IPS-20b (cell line): ENCODE measurements around the gene COL28A1.
"Not testable (repeated sequence)": the region's sequence is repeated elsewhere in the genome, so short reads cannot be mapped to it uniquely, and the experiment has no call there.

Experiments
- H3K27ac ChIP-seq: one replicate; pipeline ENCODE4 v1.5.1; 2013; ENCODE audit warnings: low read length
- H3K27me3 ChIP-seq: 2 replicates; pipeline ENCODE4 v1.6.1; 2013; ENCODE audit warnings: mild to moderate bottlenecking, low read length, inconsistent platforms; ENCODE audit not compliant: insufficient read depth
- H3K36me3 ChIP-seq: 2 replicates; pipeline ENCODE4 v1.6.1; 2013; ENCODE audit warnings: low read depth, mild to moderate bottlenecking, inconsistent platforms, low read length, moderate library complexity; ENCODE audit not compliant: insufficient read depth
- H3K4me1 ChIP-seq: 2 replicates; pipeline ENCODE4 v1.6.1; 2013; ENCODE audit warnings: mild to moderate bottlenecking, control low read depth, inconsistent platforms, low read length, moderate library complexity; ENCODE audit not compliant: insufficient read depth
- H3K4me3 ChIP-seq: 2 replicates; pipeline ENCODE4 v1.5.1; 2013; ENCODE audit warnings: mild to moderate bottlenecking, low read length, inconsistent platforms
- H3K9ac ChIP-seq: 2 replicates; pipeline ENCODE4 v1.6.1; 2013; ENCODE audit warnings: low read depth, mild to moderate bottlenecking, inconsistent platforms, low read length, moderate library complexity
- H3K9me3 ChIP-seq: 2 replicates; pipeline ENCODE4 v1.6.1; 2013; ENCODE audit warnings: mild to moderate bottlenecking, low read depth, low read length, inconsistent platforms; ENCODE audit not compliant: insufficient read depth

The COL28A1 gene

GRCh38 chr7:7568553-7568952 is 32.9 kb upstream of the COL28A1 start:
- H3K9ac ChIP-seq: peak overlapping the region; percentile 81; the same call in 1 of the 2 replicates
- no peak overlapping the region for H3K27ac ChIP-seq
- peaks cover 6% of the 10 kb centered on the region; the same call in 1 of the 2 replicates for H3K9me3 ChIP-seq
- H3K36me3 ChIP-seq: peaks cover 52% of the 10 kb centered on the region
- H3K27me3 ChIP-seq: no peaks in the 10 kb centered on the region
- H3K4me1 ChIP-seq: peaks cover 6% of the 10 kb centered on the region
- peak overlapping the region; percentile 81 for H3K4me3 ChIP-seq

GRCh38 chr7:7567898-7568531 is 32.3 kb upstream of the COL28A1 start:
- H3K27ac ChIP-seq: no peak overlapping the region

GRCh38 chr7:7566651-7567611 is 31.3 kb upstream of the COL28A1 start, which contains the start of gene MIOS:
Gene MIOS (plus strand): TSS chr7:7566884. CDS start chr7:7572476, 5,592 bp downstream.
- H3K4me3 ChIP-seq: peak within 1 kb of the TSS; percentile 81
- H3K4me1 ChIP-seq: peaks cover 6% of the 10 kb centered on the region
- H3K27ac ChIP-seq: peak within 1 kb of the TSS; percentile 44
- H3K9ac ChIP-seq: peak within 1 kb of the TSS; percentile 81
- H3K36me3 ChIP-seq: peaks cover 37% of the 10 kb centered on the region
- H3K9me3 ChIP-seq: peaks cover 6% of the 10 kb centered on the region; the same call in 1 of the 2 replicates
- H3K27me3 ChIP-seq: no peaks in the 10 kb centered on the region

More at GRCh38 chr7:7567898-7568531, 32.3 kb upstream of the COL28A1 start:
- Histone ChIP-seq H3K9me3 (peaks cover 6% of the 10 kb centered on the region; the same call in 1 of the 2 replicates), H3K36me3 (peaks cover 47% of the 10 kb centered on the region), H3K9ac (peak overlapping the region; percentile 81), H3K27me3 (no peaks in the 10 kb centered on the region), H3K4me3 (peak overlapping the region; percentile 81), H3K4me1 (peaks cover 6% of the 10 kb centered on the region)

- Histone ChIP-seq H3K9ac (peak overlapping the region; percentile 81; the same call in 1 of the 2 replicates), H3K36me3 (peaks cover 30% of the 10 kb centered on the region), H3K4me3 (peak overlapping the region; percentile 81), H3K27me3 (no peaks in the 10 kb centered on the region), H3K9me3 (peaks cover 6% of the 10 kb centered on the region; the same call in 1 of the 2 replicates), H3K4me1 (peaks cover 6% of the 10 kb centered on the region), H3K27ac (peak overlapping the region; percentile 44)
Observed at GRCh38 chr7:7565746-7566650, 30.3 kb upstream of the COL28A1 start.

- peaks cover 21% of the 10 kb centered on the region for H3K36me3 ChIP-seq
- H3K9ac ChIP-seq: no peak overlapping the region
- H3K27ac ChIP-seq: no peak overlapping the region
- peaks cover 6% of the 10 kb centered on the region for H3K4me1 ChIP-seq
- no peak overlapping the region for H3K4me3 ChIP-seq
- peaks cover 1% of the 10 kb centered on the region; the same call in 1 of the 2 replicates for H3K9me3 ChIP-seq
- no peaks in the 10 kb centered on the region for H3K27me3 ChIP-seq
Observed at GRCh38 chr7:7565018-7565680, 29.5 kb upstream of the COL28A1 start.

- no peak overlapping the region for H3K9ac ChIP-seq
- no peaks in the 10 kb centered on the region for H3K9me3 ChIP-seq
- H3K36me3 ChIP-seq: peaks cover 13% of the 10 kb centered on the region
- H3K27me3 ChIP-seq: no peaks in the 10 kb centered on the region
- H3K4me3 ChIP-seq: no peak overlapping the region
- peaks cover 6% of the 10 kb centered on the region for H3K4me1 ChIP-seq
- H3K27ac ChIP-seq: no peak overlapping the region
Observed at GRCh38 chr7:7564323-7564780, 28.7 kb upstream of the COL28A1 start.

GRCh38 chr7:7563813-7564212 is 28.1 kb upstream of the COL28A1 start:
- H3K27ac ChIP-seq: no peak overlapping the region
- peaks cover 6% of the 10 kb centered on the region for H3K4me1 ChIP-seq
- peaks cover 8% of the 10 kb centered on the region; the same call in 1 of the 2 replicates for H3K36me3 ChIP-seq
- no peaks in the 10 kb centered on the region for H3K27me3 ChIP-seq
- H3K4me3 ChIP-seq: no peak overlapping the region
- no peaks in the 10 kb centered on the region for H3K9me3 ChIP-seq
- H3K9ac ChIP-seq: no peak overlapping the region

- 0 out of 2 replicates have a peak, but pooled peaks cover 2% of the 10 kb centered on the region for H3K36me3 ChIP-seq
- H3K27me3 ChIP-seq: no peaks in the 10 kb centered on the region
- H3K9ac ChIP-seq: no peak overlapping the region
- H3K4me1 ChIP-seq: peaks cover 2% of the 10 kb centered on the region
- H3K9me3 ChIP-seq: no peaks in the 10 kb centered on the region
- no peak overlapping the region for H3K27ac ChIP-seq
- no peak overlapping the region for H3K4me3 ChIP-seq
Observed at GRCh38 chr7:7563269-7563668, 27.6 kb upstream of the COL28A1 start.

- no peak overlapping the region for H3K27ac ChIP-seq
- no peak overlapping the region for H3K4me3 ChIP-seq
- H3K36me3 ChIP-seq: no peaks in the 10 kb centered on the region
- no peaks in the 10 kb centered on the region; the same call in 1 of the 2 replicates for H3K4me1 ChIP-seq
- H3K9ac ChIP-seq: no peak overlapping the region
- no peaks in the 10 kb centered on the region for H3K27me3 ChIP-seq
- no peaks in the 10 kb centered on the region for H3K9me3 ChIP-seq
Observed at GRCh38 chr7:7562736-7563135, 27.1 kb upstream of the COL28A1 start.

- not testable (repeated sequence) for H3K36me3 ChIP-seq, H3K27ac ChIP-seq, H3K9ac ChIP-seq, H3K4me1 ChIP-seq, H3K4me3 ChIP-seq, H3K9me3 ChIP-seq, H3K27me3 ChIP-seq
Observed at GRCh38 chr7:7561591-7561990, 25.9 kb upstream of the COL28A1 start.
